Urinary bladder (tissue), 4 donors: Measurements from ENCODE around the gene WNT3. TPM values are rescaled to one million over a fixed set of nuclear protein-coding genes. Genes with fewer than 3 reads are reported as not detected.
"Not testable (repeated sequence)": the region's sequence is repeated elsewhere in the genome, so short reads cannot be mapped to it uniquely, and the experiment has no call there.

ENCODE experiments used
- DNase-seq: peaks from one replicate; pipeline ENCODE4 v3.0.0-alpha.2; 2015; ENCODE audit errors: extremely low spot score
- H3K27ac ChIP-seq: one replicate; pipeline ENCODE4 v1.5.1; 2013; ENCODE audit warnings: low read depth, mild to moderate bottlenecking, moderate library complexity
- H3K36me3 ChIP-seq: one replicate; pipeline ENCODE4 v1.6.1; 2013; ENCODE audit warnings: mild to moderate bottlenecking, moderate library complexity; ENCODE audit not compliant: insufficient read depth
- H3K4me1 ChIP-seq: one replicate; pipeline ENCODE4 v1.6.1; 2013; ENCODE audit warnings: mild to moderate bottlenecking, moderate library complexity; ENCODE audit not compliant: insufficient read depth
- H3K4me3 ChIP-seq: one replicate; pipeline ENCODE4 v1.5.1; 2013; ENCODE audit warnings: low read depth, low read length
- WGBS: extraction: QIAGEN DNeasy Blood & Tissue Kit; methylation state at CpG from one replicate; pipeline ENCODE4 v1.1.7; 2013; 5-methylcytosine and 5-hydroxymethylcytosine counted together
- polyA plus RNA-seq: library from polyadenylated mRNA; stranded (reverse); fragments of 200-250 nt; gene quantifications from one replicate; pipeline ENCODE4 v1.2.3, GENCODE V29; 2013
- total RNA-seq: library from RNA; depleted of rRNA; stranded (reverse); fragments of >200 nt; gene quantifications from one replicate; pipeline ENCODE4 v1.2.3, GENCODE V29; 2014
- donor health status: healthy with polysubstance abuse.
- donor health status: healthy.

WNT3 gene
- total and polyA plus RNA-seq, 2 donors: 0.54 to 0.90 TPM

DNA sequence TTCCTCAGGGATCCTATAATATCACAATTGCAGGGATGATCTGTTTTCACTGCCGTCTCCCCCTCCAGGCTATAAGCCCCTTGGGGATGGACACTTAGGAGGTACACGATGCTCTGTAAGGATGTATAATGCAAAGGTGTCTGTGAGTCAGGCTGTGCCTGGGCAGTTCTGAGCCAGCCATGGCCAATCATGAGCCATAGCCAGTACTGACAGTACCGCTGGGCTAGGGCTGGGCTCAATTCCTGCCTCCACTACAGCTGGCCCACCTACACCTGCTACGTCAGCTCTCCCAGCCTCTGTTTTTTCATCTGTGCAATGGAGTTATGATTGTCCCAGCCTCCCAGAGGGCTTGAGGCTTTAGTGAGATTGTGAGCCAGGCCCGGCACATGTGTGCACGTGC is 30.0 kb upstream of the WNT3 start:
- Histone ChIP-seq H3K27ac (no peak overlapping the region), H3K4me1 (peaks cover 3% of the 10 kb centered on the region), H3K36me3 (no peaks in the 10 kb centered on the region), H3K4me3 (no peak overlapping the region)
- no peak for DNase-seq
- 68% methylated on average over 6 of the region's 6 CpGs for WGBS

DNA sequence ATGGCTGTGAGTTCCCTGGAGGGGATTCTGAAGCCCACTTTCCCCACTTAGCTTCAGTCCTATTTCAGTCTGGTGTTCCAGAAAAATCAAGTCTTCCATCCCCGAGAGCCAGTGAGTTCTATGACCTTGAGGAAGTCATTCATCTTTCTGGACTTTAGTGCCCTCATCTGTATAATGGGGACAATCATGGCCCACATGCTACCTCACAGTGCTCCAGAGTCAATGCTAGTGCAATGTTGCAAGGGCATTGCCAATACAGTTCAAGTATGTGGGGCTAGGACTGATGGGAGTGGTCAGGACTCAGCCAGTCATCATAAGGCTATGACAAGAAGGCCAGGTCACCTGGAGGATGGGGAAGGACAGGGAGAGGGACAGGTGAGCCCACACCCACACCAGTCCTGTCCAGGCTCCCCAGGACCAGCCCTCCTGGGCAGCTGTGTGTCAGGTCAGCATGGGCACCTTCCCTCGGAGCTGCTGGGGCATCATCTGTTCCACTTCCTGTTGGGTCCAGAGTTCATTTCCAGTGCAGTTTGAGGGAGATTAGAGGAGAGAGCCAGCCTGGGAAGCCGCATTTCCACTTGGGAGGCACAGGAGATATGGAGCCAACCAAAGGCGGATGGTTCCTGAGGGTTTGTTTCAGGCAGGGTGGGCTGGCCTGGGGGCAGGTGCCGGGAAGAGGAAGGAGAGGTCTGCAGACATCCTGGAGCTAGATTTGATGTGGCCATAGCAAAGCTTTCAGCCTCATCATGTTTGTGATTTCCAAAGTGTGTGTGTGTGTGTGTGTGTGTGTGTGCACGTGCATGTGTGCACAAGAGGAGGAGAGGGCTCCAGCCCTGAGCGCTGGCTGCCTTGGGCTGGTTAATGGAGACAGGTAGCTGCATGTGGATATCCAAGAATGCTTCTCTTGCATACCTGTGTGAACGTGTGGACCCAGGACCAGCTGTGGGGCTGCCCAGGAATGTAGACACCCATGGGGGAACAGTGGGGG is 29.0 kb upstream of the WNT3 start:
- 56% methylated on average over 8 of the region's 8 CpGs for WGBS
- no peak for DNase-seq
- peaks cover 3% of the 10 kb centered on the region for H3K4me1 ChIP-seq

DNA sequence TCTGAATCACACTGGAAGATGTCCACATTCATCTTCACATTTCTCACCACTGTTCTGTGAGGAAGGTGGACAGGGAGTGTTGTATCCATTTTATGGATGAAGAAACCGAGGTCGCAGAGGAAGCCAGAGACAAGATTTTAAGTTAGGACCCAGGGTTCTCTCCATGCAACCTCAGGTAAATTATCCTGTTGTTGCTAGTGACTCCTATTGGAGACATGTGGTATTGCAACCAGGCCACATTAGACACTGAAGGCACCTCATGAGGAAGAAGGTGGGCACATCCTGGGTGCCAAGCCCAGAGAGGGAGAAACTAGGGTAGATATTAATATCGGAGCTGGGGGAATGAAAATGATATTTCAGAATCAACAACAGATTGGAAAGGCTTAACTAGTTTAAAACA is 24.3 kb upstream of the WNT3 start:
- DNase-seq: no peak
- Histone ChIP-seq H3K4me1 (no peaks in the 10 kb centered on the region), H3K27ac (no peak overlapping the region), H3K36me3 (no peaks in the 10 kb centered on the region), H3K4me3 (no peak overlapping the region)
- 98% methylated on average over 3 of the region's 3 CpGs for WGBS

More for the DNA sequence above, 29.0 kb upstream of the WNT3 start:
- no peaks in the 10 kb centered on the region for H3K36me3 ChIP-seq
- no peak overlapping the region for H3K4me3 ChIP-seq
- no peak overlapping the region for H3K27ac ChIP-seq

DNA sequence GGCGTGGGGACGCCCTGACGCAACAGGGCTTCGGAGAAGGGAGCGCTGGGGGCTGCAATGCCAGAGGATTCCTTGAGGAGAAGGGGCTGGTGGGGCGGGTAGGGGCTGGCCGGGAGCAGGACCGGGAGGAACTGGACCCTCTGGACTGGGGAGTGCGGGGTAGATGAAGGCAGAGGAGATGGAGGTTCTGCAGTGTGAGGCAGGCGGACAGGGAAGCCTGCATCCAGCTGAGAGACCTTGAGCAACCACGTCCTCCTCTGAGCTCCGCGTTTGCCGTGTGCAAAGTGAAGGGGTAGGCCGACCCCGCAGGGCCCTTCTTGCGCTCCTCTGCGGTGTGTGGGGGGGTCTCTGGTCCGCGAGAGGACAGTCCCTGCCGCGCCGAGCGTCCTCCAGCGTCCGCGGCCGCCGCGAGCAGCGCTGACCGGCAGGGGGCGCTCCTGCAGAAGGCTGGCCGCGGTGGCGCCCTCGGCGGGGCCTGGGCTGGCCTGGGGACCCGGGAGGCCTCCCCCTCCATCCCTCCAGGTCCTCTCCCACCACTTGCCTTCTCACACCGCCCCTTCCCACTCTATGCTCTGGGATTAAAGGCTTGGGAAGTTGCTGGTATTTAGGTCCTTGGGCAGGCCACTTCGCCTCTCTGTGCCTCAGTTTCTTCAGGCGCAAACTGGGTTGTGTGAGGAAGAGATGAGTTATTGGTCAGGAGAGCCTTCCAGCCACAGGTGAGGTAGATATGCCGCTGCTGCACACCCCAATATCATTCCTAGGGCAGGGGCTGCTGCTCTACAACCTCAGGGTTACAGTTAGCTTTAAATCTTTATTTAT is 23.3 kb upstream of the WNT3 start:
- 15% methylated on average over 43 of the region's 43 CpGs for WGBS
- Histone ChIP-seq H3K36me3 (no peaks in the 10 kb centered on the region), H3K27ac (no peak overlapping the region), H3K4me1 (no peaks in the 10 kb centered on the region), H3K4me3 (no peak overlapping the region)
- no peak for DNase-seq

DNA sequence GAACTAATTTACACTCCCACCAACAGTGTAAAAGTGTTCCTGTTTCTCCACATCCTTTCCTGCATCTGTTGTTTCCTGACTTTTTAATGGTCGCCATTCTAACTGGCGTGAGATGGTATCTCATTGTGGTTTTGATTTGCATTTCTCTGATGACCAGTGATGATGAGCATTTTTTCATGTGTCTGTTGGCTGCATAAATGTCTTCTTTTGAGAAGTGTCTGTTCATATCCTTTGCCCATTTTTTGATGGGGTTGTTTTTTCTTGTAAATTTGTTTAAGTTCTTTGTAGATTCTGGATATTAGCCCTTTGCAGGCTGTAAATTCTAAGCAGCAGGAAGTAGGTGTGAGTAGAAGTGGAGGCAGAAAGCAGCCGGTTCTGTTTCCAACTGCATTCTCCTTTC is 22.1 kb upstream of the WNT3 start:
- not testable (repeated sequence) for H3K27ac ChIP-seq, H3K4me1 ChIP-seq, H3K36me3 ChIP-seq, DNase-seq, H3K4me3 ChIP-seq
- WGBS: 62% methylated on average over 3 of the region's 3 CpGs

DNA sequence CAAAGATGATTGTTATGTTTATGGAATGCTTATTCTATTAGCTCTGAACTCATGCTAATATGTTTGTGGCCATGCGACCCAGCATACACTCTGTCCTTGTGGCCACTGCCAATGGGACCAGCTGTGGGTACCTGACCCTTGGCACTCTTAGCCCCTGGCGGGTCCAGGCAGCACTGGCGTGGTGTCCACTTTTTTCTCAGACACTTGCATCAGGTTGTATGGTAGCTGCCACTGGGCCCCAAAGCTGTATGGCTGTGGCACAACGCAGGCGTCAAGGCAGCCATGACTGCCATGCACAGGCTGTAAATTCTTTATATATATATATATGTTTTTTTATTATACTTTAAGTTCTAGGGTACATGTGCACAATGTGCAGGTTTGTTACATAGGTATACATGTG is 20.7 kb upstream of the WNT3 start:
- Histone ChIP-seq H3K4me1 (no peaks in the 10 kb centered on the region), H3K36me3 (no peaks in the 10 kb centered on the region), H3K27ac (no peak overlapping the region), H3K4me3 (no peak overlapping the region)
- no peak for DNase-seq
- WGBS: 94% methylated on average over 5 of the region's 5 CpGs

DNA sequence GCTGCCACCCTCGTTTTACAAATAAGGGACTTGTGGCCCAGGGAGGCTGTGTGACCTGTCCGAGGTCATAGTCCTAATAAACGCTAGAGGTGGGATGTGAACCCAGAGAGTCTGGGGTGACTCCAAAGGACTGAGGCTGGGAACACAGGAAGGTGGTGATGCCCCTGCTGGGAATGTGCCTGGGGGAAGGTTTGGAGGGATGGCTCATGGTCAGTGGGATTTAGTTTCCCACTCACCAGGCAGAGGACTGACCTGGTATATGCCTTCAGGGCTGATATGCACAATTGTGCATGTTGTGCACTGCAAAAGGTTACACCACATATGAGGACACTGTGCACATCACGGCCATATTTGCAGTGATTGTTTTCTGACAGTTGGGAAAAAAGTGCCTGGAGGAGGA is 19.0 kb upstream of the WNT3 start:
- Histone ChIP-seq H3K36me3 (no peaks in the 10 kb centered on the region), H3K4me1 (no peaks in the 10 kb centered on the region), H3K4me3 (no peak overlapping the region), H3K27ac (no peak overlapping the region)
- WGBS: 76% methylated on average over 4 of the region's 4 CpGs
- no peak for DNase-seq

DNA sequence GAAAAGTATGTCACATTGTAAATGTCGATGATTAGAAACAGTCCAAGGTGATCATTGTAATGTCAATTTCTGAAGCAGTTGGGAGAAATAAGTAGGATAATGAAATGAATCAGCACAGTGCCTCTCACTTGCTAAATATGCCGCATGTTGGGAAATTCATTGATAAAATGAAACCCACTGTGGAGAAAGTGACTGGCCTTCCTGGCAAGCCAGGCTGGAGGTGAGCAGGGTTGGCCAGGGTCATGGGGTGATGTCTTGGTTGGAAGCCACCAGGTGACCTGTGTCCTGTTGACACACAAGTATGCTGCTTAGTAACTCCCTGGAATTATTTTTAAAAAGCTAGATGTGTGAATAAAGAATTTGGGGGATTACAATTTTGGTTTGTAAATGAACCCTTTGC is 18.0 kb upstream of the WNT3 start:
- Histone ChIP-seq H3K27ac (no peak overlapping the region), H3K36me3 (no peaks in the 10 kb centered on the region), H3K4me1 (no peaks in the 10 kb centered on the region), H3K4me3 (no peak overlapping the region)
- DNase-seq: no peak
- 66% methylated on average over 2 of the region's 2 CpGs for WGBS

DNA sequence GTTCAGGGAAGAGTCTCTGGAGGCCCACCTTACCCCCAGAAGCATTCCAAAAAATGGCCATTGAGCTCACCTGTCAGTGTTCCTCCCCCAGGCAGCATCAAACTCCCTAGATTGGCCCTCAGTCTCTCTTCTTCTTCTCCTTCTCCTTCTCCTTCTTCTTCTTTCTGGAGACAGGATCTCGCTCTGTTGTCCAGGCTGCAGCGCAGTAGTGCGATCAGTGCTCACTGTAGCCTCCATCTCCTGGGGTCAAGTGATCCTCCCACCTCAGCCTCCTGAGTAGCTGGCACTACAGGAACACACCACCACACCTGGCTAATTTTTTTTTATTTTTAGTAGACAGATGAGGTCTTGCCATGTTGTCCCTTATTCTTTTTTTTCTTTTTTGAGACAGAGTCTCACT is 16.4 kb upstream of the WNT3 start:
- WGBS: 94% methylated on average over 3 of the region's 3 CpGs

DNA sequence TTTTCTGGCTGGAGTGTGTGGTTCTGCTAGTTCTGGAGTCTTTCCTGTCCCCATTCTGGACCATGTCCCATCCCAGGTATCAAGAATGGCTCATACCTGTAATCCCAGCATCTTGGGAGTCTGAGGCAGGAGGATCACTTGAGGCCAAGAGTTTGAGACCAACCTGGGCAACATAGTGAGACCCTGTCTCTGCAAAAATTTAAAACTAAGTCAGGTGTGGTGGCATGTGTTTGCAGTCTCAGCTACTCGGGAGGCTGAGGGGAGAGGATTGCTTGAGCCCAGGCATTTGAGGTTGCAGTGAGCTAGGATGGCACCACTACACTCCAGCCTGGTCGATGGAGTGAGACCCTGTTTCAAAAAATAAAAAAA is 15.3 kb upstream of the WNT3 start:
- Histone ChIP-seq H3K27ac (no peak overlapping the region), H3K4me1 (no peaks in the 10 kb centered on the region), H3K4me3 (no peak overlapping the region), H3K36me3 (no peaks in the 10 kb centered on the region)
- WGBS: 89% methylated on average over 2 of the region's 2 CpGs
- no peak for DNase-seq

More for the DNA sequence above, 16.4 kb upstream of the WNT3 start:
- no peak for DNase-seq
- H3K36me3 ChIP-seq: no peaks in the 10 kb centered on the region
- no peaks in the 10 kb centered on the region for H3K4me1 ChIP-seq
- no peak overlapping the region for H3K27ac ChIP-seq
- H3K4me3 ChIP-seq: no peak overlapping the region

DNA sequence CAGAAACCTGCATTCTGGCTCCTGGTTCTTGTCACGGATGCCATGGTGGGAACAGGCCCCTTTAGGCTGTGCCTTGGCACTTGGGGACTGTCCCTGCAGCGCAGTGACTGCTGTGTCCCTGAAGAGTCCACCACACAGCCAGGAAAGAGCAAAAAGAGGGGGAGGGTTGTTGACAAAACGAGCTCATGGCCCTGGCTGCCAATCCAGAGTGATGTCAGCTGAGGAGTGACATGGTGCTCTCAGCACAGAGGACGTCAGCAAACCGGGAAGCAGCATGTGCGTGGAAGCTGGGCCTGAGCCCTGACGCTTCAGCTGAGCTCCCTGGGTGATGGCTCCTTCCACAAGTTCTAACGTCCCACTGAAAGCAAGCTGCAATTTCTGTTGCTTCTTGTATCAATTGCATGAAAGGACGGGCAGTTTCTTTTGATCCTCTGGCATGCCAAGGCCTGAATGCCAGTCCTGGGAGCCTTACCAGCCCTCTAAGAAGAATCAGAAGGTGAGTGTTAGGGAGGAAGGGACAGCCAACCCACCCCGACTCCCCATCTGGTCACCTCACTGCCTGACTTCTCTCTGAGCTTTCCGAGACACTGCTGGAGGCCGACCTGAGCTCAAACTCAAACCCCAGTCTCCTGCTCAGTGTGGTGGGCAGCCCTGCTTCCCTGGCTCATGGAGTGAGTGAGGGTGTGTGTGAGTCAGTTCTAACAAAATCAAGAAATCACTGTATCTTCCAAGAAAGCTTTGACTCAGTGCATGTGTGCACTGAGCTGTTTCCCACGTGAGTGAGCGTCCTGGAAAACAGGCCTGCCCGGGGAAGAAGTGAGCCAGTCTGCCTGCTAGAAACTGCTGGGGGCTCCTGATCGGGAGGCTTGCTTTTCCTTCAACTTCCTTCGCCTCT is 14.7 kb upstream of the WNT3 start:
- Histone ChIP-seq H3K4me3 (no peak overlapping the region), H3K36me3 (no peaks in the 10 kb centered on the region), H3K4me1 (no peaks in the 10 kb centered on the region), H3K27ac (no peak overlapping the region)
- DNase-seq: no peak
- WGBS: 70% methylated on average over 17 of the region's 17 CpGs

DNA sequence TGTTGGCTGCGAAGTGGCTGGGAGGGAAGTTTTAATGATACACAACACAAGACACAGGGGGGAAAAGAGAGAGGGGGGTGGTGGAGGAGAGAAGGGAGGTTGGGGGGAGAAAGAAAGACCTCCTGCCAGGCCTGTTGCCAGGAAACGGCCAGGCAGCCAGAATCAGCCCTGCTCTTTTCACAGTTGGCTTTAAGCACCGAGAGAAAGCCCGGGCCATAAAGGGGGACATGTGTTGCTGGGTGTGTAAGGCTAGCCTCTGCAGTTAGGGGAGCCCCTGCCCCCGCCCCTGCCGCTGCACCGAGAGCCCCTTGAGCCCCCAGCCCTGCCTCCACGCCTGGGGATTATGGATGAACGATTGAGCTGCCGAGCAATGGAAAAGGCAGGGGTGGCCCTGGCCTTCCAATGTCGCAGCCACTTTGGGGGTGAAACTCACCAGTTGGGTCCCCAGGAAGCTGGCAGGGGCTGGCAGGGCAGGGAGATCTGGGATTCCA is 13.9 kb upstream of the WNT3 start:
- no peak overlapping the region for H3K27ac ChIP-seq
- DNase-seq: no peak
- no peaks in the 10 kb centered on the region for H3K36me3 ChIP-seq
- no peak overlapping the region for H3K4me3 ChIP-seq
- 44% methylated on average over 11 of the region's 11 CpGs for WGBS
- no peaks in the 10 kb centered on the region for H3K4me1 ChIP-seq
